Left lung (tissue), 10 donors: ENCODE data around the gene ANXA5. TPM values are rescaled to one million over a fixed set of nuclear protein-coding genes. Genes with fewer than 3 reads are reported as not detected.

ENCODE experiments used
- ATAC-seq: fragments of 200-7000 bp; cut with Tn5 transposase; one replicate; pipeline ENCODE4 v1.9.1; 2020; ENCODE audit warnings: moderate library complexity
- DNase-seq, 4 donors: peaks; one replicate each; pipeline ENCODE4 v3.0.0-alpha.2; 2013 to 2020
- H3K27ac ChIP-seq, 2 donors: fragments of 200-600 bp; sonication (generic) in 1 of 2; one replicate each; pipeline versions ENCODE4 v1.5.0 to v1.8.0; 2020 to 2021
- H3K27me3 ChIP-seq, 2 donors: fragments of 200-600 bp; sonication (generic) in 1 of 2; one replicate each; pipeline versions ENCODE4 v1.5.0 to v1.8.0; 2020 to 2021
- H3K36me3 ChIP-seq, 2 donors: fragments of 200-600 bp; sonication (generic) in 1 of 2; one replicate each; pipeline versions ENCODE4 v1.5.0 to v1.8.0; 2020 to 2021
- H3K4me1 ChIP-seq, 2 donors: fragments of 200-600 bp; one replicate each; pipeline ENCODE4 v1.8.0; 2021
- H3K4me3 ChIP-seq, 2 donors: fragments of 200-600 bp; sonication (generic) in 1 of 2; one replicate each; pipeline versions ENCODE4 v1.5.0 to v1.8.0; 2020 to 2021; ENCODE audit warnings: mild to moderate bottlenecking in 1 of 2
- H3K9me3 ChIP-seq, 2 donors: fragments of 200-600 bp; sonication (generic) in 1 of 2; one replicate each; pipeline versions ENCODE4 v1.5.0 to v1.8.0; 2020 to 2021
- CTCF ChIP-seq, 2 donors: fragments of 200-600 bp; sonication (generic) in 1 of 2; IDR thresholded peaks; one replicate each; pipeline versions ENCODE4 v1.5.0 to v1.8.0; 2021; ENCODE audit warnings: antibody characterized with exemption in 2 of 2
- intact Hi-C, 2 donors: fragments of 100-400 bp; cut with DNase I; formaldehyde crosslinking; loops; one replicate each; pipeline versions ENCODE4 v1.11.2 to v1.14.2; 2022
- polyA plus RNA-seq, 6 donors: library from polyadenylated mRNA; unstranded; fragments of 120-200 nt; gene quantifications; one replicate each; pipeline ENCODE4 v1.2.1, GENCODE V29; 2013; ENCODE audit not compliant: insufficient read length in 6 of 6
- total RNA-seq, 2 donors: library from RNA; stranded (reverse); fragmentation: NEBNext Ultra II Directional; extraction: Animal tissue kit (Norgen Biotek cat#: 25700); gene quantifications; one replicate each; pipeline ENCODE4 v1.2.1, GENCODE V29; 2021
- donor health status: DM: no; HTN: yes; CAD: no.
- donor health status: DM: no; HTN: no; CAD: no.

Gene ANXA5
- total and polyA plus RNA-seq, 8 donors, result 565 to 725 (median 646) TPM

GRCh38 chr4:121655320-121656268 is 41.2 kb downstream of the ANXA5 start:
- Histone ChIP-seq H3K36me3 (no peaks in the 10 kb centered on the region), H3K27ac (no peak overlapping the region), H3K4me3 (no peak overlapping the region), H3K4me1 (no peaks in the 10 kb centered on the region), H3K9me3 (no peaks in the 10 kb centered on the region), H3K27me3 (no peaks in the 10 kb centered on the region)
- DNase-seq, result no peak
- no peak for TF ChIP-seq CTCF (IDR thresholded peaks at IDR 0.05)
- intact Hi-C loops, result loop anchor here (10.0 kb wide), 3 partner anchors 181 to 281 kb away; no protein-coding TSS in a partner anchor
- no peak for ATAC-seq

- no peak for TF ChIP-seq CTCF (IDR thresholded peaks at IDR 0.05)
- DNase-seq (no peak), ATAC-seq (no peak)
- no peaks in the 10 kb centered on the region for H3K4me1 ChIP-seq
- H3K4me3 ChIP-seq, result no peak overlapping the region
- H3K27ac ChIP-seq, result no peak overlapping the region
- H3K9me3 ChIP-seq, result no peaks in the 10 kb centered on the region
- no peaks in the 10 kb centered on the region for H3K36me3 ChIP-seq
- intact Hi-C loops, result loop anchor here (10.0 kb wide), 3 partner anchors 180 to 280 kb away; no protein-coding TSS in a partner anchor
- H3K27me3 ChIP-seq, result no peaks in the 10 kb centered on the region
Measured at GRCh38 chr4:121654738-121655137, 42.0 kb downstream of the ANXA5 start.

GRCh38 chr4:121653986-121654385 is 42.8 kb downstream of the ANXA5 start:
- no peak for TF ChIP-seq CTCF (IDR thresholded peaks at IDR 0.05)
- DNase-seq (no peak), ATAC-seq (no peak)
- no peaks in the 10 kb centered on the region for H3K27me3 ChIP-seq
- H3K9me3 ChIP-seq, result no peaks in the 10 kb centered on the region
- no peaks in the 10 kb centered on the region for H3K36me3 ChIP-seq
- intact Hi-C loops, result loop anchor here (10.0 kb wide), 3 partner anchors 179 to 279 kb away; no protein-coding TSS in a partner anchor
- no peak overlapping the region for H3K4me3 ChIP-seq
- no peaks in the 10 kb centered on the region for H3K4me1 ChIP-seq
- H3K27ac ChIP-seq, result no peak overlapping the region

- DNase-seq, result no peak
- no peaks in the 10 kb centered on the region for H3K27me3 ChIP-seq
- no peaks in the 10 kb centered on the region for H3K9me3 ChIP-seq
- no peak overlapping the region for H3K4me3 ChIP-seq
- H3K4me1 ChIP-seq, result no peaks in the 10 kb centered on the region
- H3K36me3 ChIP-seq, result no peaks in the 10 kb centered on the region
- no peak for ATAC-seq
- no peak for TF ChIP-seq CTCF (IDR thresholded peaks at IDR 0.05)
- no peak overlapping the region for H3K27ac ChIP-seq
- intact Hi-C loops, result loop anchor here (10.0 kb wide), 3 partner anchors 178 to 278 kb away; no protein-coding TSS in a partner anchor
Measured at GRCh38 chr4:121653214-121653613, 43.6 kb downstream of the ANXA5 start.

- ATAC-seq, result no peak
- TF ChIP-seq CTCF (IDR thresholded peaks at IDR 0.05), result no peak
- no peak for DNase-seq
- no peaks in the 10 kb centered on the region for H3K4me1 ChIP-seq
- H3K4me3 ChIP-seq, result no peak overlapping the region
- H3K36me3 ChIP-seq, result no peaks in the 10 kb centered on the region
- H3K9me3 ChIP-seq, result no peaks in the 10 kb centered on the region
- H3K27ac ChIP-seq, result no peak overlapping the region
- intact Hi-C loops, result loop anchor here (10.0 kb wide), 3 partner anchors 177 to 277 kb away; no protein-coding TSS in a partner anchor
- no peaks in the 10 kb centered on the region for H3K27me3 ChIP-seq
Measured at GRCh38 chr4:121651597-121651996, 45.2 kb downstream of the ANXA5 start.
